Choroid plexus epithelial cell (primary cell): ENCODE measurements around the gene GABPB1.

Experiments used
- DNase-seq: peaks from one replicate; pipeline ENCODE4 v3.0.0-alpha.2; 2010; ENCODE audit warnings: low read depth
- H3K4me3 ChIP-seq: 2 replicates; pipeline ENCODE4 v1.5.1; 2011; ENCODE audit warnings: low read depth, mild to moderate bottlenecking, control low read depth, low read length, moderate library complexity
- TF ChIP-seq, protein P1 (sequence below): conservative IDR thresholded peaks from 2 replicates; pipeline ENCODE4 v1.5.1; 2011; ENCODE audit warnings: low read depth, mild to moderate bottlenecking, control low read depth, inconsistent platforms, low read length, moderate library complexity

GABPB1 gene

DNA sequence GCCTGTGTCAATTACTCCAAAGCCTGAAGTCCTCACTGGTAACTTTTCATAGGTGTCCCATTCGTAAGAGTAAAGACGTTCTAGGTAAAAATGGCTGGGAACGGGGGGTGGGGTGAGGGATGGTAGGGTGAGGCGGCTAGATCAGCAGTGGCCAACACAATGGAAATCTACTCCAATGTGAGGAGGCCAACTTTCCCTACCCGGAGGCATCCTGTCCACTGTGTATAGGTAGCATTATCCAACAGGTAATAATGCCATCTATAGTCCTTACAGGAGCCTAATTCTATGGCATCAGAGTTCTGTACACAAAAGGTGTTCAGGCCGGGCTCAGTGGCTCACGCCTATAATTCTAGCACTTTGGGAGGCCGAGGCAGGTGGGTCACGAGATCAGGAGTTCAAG lies 118.6 kb downstream of the GABPB1 start:
- no peak overlapping the region for H3K4me3 ChIP-seq
- TF ChIP-seq, protein P1, sequence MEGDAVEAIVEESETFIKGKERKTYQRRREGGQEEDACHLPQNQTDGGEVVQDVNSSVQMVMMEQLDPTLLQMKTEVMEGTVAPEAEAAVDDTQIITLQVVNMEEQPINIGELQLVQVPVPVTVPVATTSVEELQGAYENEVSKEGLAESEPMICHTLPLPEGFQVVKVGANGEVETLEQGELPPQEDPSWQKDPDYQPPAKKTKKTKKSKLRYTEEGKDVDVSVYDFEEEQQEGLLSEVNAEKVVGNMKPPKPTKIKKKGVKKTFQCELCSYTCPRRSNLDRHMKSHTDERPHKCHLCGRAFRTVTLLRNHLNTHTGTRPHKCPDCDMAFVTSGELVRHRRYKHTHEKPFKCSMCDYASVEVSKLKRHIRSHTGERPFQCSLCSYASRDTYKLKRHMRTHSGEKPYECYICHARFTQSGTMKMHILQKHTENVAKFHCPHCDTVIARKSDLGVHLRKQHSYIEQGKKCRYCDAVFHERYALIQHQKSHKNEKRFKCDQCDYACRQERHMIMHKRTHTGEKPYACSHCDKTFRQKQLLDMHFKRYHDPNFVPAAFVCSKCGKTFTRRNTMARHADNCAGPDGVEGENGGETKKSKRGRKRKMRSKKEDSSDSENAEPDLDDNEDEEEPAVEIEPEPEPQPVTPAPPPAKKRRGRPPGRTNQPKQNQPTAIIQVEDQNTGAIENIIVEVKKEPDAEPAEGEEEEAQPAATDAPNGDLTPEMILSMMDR: no peak
- DNase-seq: no peak

DNA sequence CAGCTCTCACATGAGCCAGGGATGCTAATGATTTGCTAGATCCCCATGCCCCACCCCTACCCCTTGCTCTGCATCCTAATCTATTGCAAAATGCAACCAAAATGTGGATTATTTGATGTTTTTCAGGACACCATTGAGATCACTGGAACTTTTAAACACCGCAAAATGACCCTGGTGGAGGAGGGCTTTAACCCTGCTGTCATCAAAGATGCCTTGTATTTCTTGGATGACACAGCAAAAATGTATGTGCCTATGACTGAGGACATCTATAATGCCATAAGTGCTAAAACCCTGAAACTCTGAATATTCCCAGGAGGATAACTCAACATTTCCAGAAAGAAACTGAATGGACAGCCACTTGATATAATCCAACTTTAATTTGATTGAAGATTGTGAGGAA lies 119.2 kb downstream of the GABPB1 start:
- TF ChIP-seq, protein P1: no peak
- no peak overlapping the region for H3K4me3 ChIP-seq
- peak; percentile 79 for DNase-seq

DNA sequence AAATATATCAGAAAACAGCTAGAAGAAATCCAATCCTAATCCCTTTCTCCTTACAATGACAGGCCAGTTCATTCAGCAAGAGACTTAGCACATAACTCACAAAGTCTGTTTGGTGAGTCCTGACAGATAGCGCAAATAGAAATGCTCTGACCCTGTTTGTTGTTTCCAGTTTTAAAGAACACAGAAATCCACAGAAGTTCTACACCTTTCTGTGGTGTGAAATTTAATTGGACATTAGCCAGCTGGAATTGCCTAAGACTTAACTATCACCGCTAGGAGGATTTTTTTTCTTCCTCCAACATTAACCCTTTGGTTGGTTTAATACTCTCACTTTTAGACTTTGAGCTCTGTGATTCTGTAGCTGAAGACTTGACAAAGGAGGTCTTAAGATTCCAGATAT lies 120.2 kb downstream of the GABPB1 start:
- H3K4me3 ChIP-seq: no peak overlapping the region
- DNase-seq: peak; percentile 62
- TF ChIP-seq, protein P1: no peak

DNA sequence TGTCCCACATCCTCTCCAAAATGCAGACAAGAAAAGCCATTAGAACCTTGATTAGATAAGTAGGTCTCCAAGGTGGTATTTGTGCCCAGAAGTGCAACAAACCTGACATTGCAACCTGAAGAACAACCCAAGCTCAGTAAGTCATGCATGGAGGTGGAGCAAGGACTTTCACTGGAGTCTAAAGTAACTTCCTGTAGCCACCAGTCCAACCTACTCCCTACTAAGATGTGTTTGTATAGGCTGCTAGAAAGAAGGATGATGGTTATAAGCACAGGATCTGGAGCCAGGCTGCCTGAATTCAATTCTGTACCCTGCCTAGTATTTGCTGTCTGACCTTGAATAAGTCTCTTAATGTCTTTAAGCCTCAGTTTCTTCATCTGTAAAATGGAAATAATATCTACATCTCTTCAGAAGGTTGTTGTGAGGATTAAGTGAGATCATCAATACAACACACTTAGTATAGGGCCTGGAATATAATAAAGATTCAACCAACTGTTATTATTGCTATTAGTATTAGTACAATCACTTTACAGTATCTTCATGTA lies 121.7 kb downstream of the GABPB1 start:
- TF ChIP-seq, protein P1: no peak
- no peak for DNase-seq
- H3K4me3 ChIP-seq: no peak overlapping the region

DNA sequence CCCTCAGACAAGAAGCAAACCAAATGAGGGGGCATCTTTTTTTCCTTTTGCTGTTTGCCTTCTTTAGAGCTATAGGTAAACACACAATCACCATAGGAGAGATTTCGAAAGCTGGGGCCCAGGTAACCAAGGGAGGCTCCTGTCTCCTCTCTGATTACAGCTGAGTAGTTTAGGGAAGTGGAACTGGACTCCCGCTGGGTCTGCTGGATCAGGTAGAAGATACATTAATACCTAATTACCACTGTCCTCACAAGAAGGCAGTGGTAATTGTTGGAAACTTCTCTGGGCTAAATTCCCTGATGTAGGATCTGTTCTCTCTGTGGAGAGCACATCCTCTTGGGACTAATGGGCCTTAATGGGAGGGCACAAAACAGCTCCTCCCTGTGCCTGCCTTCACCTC lies 122.2 kb downstream of the GABPB1 start:
- TF ChIP-seq, protein P1: no peak
- no peak for DNase-seq
- no peak overlapping the region for H3K4me3 ChIP-seq

DNA sequence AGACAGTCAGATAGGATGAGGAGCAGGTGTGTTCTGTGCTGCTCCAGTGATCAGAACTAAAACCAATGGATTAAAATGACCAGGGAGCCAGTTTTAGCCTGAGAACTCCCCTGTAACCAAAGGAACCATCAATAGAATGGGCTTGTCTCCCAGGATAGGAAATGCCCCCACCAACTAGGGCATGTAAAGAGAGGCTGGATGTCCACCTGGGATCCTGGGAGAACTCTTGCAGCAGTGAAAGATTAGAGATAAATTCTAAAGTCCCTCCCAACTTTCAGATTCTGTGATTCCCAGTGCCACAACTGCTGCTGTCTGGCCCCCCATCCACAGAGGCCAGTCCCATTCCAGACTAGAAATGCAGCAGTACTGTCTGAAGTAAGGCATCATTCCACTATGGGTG lies 123.2 kb downstream of the GABPB1 start:
- no peak for DNase-seq
- TF ChIP-seq, protein P1: no peak

DNA sequence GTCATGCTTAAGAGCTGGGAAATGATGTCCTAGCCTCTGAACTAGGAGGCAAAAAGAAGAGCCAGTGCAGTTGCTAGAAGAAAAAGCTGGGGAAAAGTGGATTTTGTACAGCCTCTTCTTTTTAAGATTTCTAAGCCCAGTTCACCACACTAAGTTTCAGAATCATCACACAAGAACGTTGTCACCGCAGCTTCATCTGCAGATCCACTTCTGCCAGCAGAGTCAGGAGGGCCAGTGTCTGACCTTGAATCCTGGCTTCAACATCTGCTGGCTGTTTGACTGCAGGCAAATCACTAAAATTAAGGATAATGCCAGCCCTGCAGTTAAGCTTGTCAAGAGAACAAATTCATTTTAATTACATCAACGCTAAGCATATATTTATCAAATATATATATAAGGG lies 125.7 kb downstream of the GABPB1 start:
- no peak overlapping the region for H3K4me3 ChIP-seq
- no peak for DNase-seq
- TF ChIP-seq, protein P1: no peak

More for the DNA sequence above, 123.2 kb downstream of the GABPB1 start:
- no peak overlapping the region for H3K4me3 ChIP-seq
